Activated naive CD8-positive, alpha-beta T cell treated with anti-CD3 and anti-CD28 coated beads, Interleukin-2, amount 10 ng/mL, durations not matched to agents 7 days and 5 days (primary cell): ENCODE results near the gene ZNF618. TPM values are rescaled to one million over a fixed set of nuclear protein-coding genes. Genes with fewer than 3 reads are reported as not detected.
"Not testable (repeated sequence)": the region's sequence is repeated elsewhere in the genome, so short reads cannot be mapped to it uniquely, and the experiment has no call there.

ENCODE experiments used
- ATAC-seq: fragments of 150-1000 bp; cut with Tn5 transposase; one replicate; pipeline ENCODE4 v1.10.0; 2021; ENCODE audit warnings: low read depth, moderate library complexity
- POLR2A ChIA-PET: fragments of 350-600 bp; sonication (Branson Sonifier 250); formaldehyde crosslinking; loops from one replicate; lab custom pipeline; 2021; ENCODE audit warnings: antibody characterized with exemption; lab: Charles Lee
- DNase-seq: peaks from one replicate; pipeline ENCODE4 v3.0.0; 2021
- H3K27ac Mint-ChIP-seq: one replicate; pipeline ENCODE4 v1.8.0; 2022; ENCODE audit warnings: mild to moderate bottlenecking, mixed read lengths
- H3K27me3 Mint-ChIP-seq: one replicate; pipeline ENCODE4 v1.8.0; 2022; ENCODE audit warnings: mild to moderate bottlenecking, moderate library complexity, mixed read lengths
- H3K36me3 Mint-ChIP-seq: one replicate; pipeline ENCODE4 v1.8.0; 2021; ENCODE audit warnings: mild to moderate bottlenecking, mixed read lengths
- H3K4me1 Mint-ChIP-seq: one replicate; pipeline ENCODE4 v1.8.0; 2021; ENCODE audit warnings: mixed read lengths
- H3K4me3 Mint-ChIP-seq: one replicate; pipeline ENCODE4 v1.8.0; 2022; ENCODE audit warnings: mild to moderate bottlenecking, moderate library complexity, mixed read lengths
- H3K9me3 Mint-ChIP-seq: one replicate; pipeline ENCODE4 v1.8.0; 2021; ENCODE audit warnings: mixed read lengths
- total RNA-seq, 2 experiments: library from RNA; stranded (reverse); gene quantifications; one replicate each; pipeline ENCODE4 v1.2.3, GENCODE V29; 2021

Gene ZNF618
- total RNA-seq, 2 experiments from 2014 or later = 0.60 to 0.75 TPM

DNA sequence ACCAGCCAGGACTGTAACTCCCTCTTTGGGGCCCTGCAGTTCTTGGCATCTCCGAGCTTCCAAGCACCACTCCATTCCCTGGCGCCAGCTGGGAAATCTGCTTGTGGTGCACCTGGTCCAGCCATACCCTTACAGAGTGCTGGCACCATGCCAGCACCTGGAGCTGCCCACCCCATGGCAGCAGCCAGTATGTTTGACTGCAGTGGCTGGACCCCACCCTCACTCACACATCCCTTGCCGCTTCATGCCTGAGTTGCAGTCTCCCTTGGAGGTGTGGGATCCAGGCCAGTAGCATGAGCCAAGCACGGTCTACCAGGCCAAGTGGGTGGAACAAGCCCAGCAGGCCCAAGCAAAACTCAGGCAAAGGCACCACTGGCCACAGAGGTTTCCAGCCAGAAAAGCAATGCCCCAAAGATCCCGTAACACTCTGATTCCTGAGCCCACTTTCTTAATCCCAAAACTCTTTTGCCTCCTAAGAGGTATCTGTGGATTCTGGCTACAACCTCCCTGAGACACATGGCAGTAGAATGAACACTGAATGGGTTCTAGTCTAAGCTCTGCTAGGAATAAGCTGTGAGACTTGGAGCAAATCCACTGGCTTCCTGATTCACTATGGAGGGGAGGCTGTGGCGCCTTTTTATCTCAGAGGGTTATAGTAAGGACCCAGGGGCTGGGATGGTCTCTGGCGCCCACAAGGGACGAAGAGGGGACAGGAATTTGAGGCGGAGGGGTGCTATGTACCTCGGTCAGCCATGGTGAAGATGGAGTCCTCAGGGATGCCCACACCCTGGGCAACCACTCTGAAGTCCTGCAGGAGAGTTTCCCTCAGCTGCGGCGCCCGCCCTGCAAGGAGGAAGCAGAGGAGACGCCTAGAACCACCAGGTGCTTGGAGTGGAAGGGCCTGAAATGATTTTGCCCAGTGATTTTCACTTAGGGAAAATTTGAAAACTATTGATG is 196.4 kb downstream of the ZNF618 start:
- ATAC-seq = no peak
- H3K36me3 Mint-ChIP-seq = no peaks in the 10 kb centered on the region

DNA sequence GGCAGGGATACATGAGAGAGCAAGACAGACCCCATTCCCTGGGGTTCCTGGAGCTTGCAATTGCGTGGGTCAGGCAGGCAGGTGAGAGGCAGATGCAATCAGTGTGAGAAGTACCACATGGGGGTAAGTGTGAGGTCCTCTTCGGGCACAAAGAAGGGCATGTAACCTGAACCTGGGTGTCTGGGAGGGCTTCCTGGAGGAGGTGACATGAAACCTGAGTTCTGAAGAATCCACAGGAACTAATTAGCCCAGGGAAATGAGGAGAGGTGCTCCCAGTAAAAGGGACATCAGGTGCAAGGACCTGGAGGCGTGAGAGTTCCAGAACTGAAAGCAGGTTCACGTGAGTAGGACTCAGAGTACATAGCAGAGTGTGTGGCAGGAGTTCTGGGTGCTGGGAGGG is 199.5 kb downstream of the ZNF618 start:
- Mint-ChIP-seq H3K4me1 (peaks cover 2% of the 10 kb centered on the region), H3K9me3 (no peaks in the 10 kb centered on the region), H3K4me3 (no peak overlapping the region), H3K36me3 (no peaks in the 10 kb centered on the region), H3K27ac (peak overlapping the region; percentile 39), H3K27me3 (peaks cover 12% of the 10 kb centered on the region)
- ATAC-seq (no peak), DNase-seq (no peak)
- POLR2A ChIA-PET = no interaction called here

More for the DNA sequence above, 196.4 kb downstream of the ZNF618 start:
- no peak for DNase-seq
- H3K9me3 Mint-ChIP-seq = no peaks in the 10 kb centered on the region
- H3K27ac Mint-ChIP-seq = no peak overlapping the region
- no peak overlapping the region for H3K4me3 Mint-ChIP-seq
- POLR2A ChIA-PET = interaction anchor here (0.7 kb wide), 1 partner anchor 242 kb away, joined by 7 read pairs; no protein-coding TSS in a partner anchor
- peaks cover 2% of the 10 kb centered on the region for H3K4me1 Mint-ChIP-seq
- peaks cover 12% of the 10 kb centered on the region for H3K27me3 Mint-ChIP-seq

DNA sequence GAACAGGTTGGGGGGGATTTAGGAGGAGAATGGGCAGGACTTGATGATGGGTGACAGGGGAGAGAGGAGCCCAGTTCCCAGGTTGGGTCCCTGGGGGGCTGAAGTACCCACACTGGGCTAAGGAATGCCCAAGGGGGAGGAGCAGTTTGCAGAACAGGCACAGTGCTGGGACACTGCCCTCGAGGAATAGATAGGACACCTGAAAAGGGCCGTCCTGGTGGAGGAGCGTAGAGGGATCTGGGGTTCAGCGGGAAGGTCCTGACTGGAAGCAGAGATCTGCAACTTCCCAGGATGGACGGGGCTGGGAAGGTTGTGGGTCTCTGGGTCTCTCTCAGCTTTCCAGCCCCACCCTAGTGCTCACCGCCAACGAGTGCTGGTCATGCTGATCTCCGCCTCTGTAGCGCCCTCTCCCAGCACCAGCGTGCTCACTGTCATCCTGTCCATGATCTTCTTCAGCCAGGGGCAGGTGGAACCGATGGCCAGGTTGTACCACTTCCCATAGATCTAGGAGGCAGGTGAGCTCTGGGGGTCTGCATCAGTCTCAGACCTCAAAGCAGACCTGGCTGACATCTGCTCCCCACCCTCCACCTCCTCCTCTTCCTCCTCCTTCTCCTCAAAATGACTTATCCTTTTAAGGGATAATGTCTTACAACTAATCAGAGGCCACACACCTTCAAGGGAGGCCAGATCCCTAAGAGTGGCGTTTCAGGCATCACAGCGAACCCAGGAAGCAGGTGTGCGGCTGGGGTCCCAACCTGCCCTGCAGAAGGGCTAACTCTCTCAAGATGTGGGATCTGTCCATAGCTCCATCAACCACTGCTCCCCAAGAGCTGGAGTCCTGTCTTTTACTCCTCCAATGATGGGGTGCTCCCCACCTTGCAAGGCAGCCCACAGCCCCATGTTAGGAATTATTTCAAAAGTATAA is 200.4 kb downstream of the ZNF618 start:
- Mint-ChIP-seq H3K4me3 (no peak overlapping the region), H3K27me3 (peaks cover 12% of the 10 kb centered on the region), H3K36me3 (no peaks in the 10 kb centered on the region), H3K27ac (no peak overlapping the region), H3K4me1 (peaks cover 2% of the 10 kb centered on the region), H3K9me3 (no peaks in the 10 kb centered on the region)
- ATAC-seq (no peak), DNase-seq (no peak)
- POLR2A ChIA-PET = no interaction called here

DNA sequence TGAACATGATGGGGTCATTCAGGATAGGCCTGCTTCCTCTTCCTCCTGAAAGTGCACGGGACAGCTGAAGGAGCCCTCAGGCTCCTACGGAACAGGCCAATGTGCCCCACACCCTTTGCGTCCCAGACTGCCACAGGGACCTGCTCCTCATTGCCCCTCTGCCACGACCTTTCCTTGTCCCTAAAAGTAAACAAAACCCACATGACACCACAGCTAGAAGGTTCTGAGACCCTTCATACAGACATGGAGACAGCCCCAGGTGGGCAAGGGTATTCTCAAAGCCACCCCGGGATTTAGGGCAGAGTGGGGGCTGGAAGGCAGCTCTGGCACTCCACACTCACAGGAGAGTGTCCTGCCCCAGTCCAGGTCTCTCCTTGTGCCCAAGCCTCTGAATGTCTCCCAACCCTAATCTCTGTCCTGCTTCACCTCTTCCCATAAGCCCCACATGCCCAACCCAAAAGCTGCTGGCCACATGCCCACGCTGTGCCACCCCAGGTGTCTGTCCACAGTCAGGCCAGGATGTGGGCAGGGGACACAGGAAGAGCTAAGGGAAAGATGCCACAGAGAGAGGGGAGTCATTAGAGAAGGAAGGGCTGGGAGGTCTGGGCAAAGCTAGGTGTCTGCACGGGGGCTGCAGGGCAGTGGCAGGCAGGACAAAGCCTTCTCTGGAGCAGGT is 201.2 kb downstream of the ZNF618 start:
- peaks cover 12% of the 10 kb centered on the region for H3K27me3 Mint-ChIP-seq
- no peaks in the 10 kb centered on the region for H3K36me3 Mint-ChIP-seq
- H3K4me1 Mint-ChIP-seq = peaks cover 2% of the 10 kb centered on the region
- no peaks in the 10 kb centered on the region for H3K9me3 Mint-ChIP-seq
- DNase-seq (no peak), ATAC-seq (no peak)
- H3K27ac Mint-ChIP-seq = no peak overlapping the region
- POLR2A ChIA-PET = no interaction called here
- H3K4me3 Mint-ChIP-seq = no peak overlapping the region

DNA sequence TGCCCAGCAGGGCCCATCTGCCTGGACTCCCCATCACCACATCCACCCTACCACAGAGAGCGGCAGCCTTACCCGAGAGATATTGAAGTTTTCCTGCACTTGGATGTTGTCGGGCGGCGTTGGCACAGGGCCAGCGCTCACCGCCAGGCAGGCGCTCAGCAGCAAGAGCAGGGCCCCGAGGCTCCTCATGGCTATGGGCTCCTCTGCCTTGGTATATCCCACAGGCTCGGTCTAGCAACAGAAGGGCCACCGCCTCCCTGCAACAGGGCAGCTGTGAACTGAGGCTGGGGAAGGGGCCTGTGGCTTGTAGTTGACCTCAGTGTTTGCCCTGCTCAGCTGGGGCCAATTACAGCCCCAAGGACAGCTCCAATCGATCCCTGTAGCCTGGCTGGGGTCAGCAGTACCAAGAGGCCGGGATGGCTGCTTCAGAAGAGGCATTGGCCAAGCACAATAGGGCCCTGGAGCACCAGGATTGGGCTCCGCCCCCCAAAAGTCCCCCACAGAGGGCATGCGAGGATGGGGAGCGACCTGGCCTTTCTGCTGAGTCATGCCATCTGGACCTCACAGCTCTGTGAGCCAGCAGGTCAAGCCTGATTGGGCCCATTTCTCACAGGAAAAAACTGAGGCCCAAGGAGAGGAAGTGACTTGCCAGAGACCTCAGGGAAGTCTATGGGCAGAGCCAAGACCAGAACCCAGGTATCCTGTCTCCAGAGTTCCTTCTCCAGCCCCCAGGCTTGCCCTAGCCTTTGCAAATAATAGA is 202.1 kb downstream of the ZNF618 start, which contains the start of gene AMBP:
Gene AMBP, minus strand, starts transcription at position 280 of the 760 bp plus-strand sequence. Its CDS starts 91 bp downstream, at position 189.
- Mint-ChIP-seq H3K27me3 (peaks cover 10% of the 10 kb centered on the region), H3K36me3 (no peaks in the 10 kb centered on the region), H3K9me3 (no peaks in the 10 kb centered on the region), H3K4me3 (no peak within 1 kb of the TSS), H3K4me1 (peaks cover 2% of the 10 kb centered on the region), H3K27ac (no peak within 1 kb of the TSS)
- ATAC-seq (no peak), DNase-seq (no peak)
- POLR2A ChIA-PET = no interaction called here

DNA sequence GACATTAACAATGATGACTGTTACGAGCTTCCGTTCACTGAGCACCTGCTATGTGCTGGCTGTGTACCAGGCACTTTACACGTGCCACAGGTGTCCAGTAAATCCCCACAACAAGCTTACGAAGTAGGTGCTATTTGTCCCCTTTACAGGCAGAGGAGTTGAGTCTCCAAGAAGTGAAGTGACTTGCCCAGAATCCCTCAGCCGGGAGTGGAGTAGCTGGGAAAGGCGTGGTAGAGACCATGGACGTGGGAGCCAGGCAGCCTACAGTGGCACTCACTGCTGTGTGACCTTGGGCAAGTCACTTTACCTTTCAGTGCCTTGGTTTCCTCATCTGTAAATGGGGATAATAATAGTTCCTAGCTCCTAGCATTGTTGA is 202.7 kb downstream of the ZNF618 start:
- Mint-ChIP-seq H3K27me3 (peaks cover 10% of the 10 kb centered on the region), H3K36me3 (no peaks in the 10 kb centered on the region), H3K4me1 (peaks cover 2% of the 10 kb centered on the region), H3K9me3 (no peaks in the 10 kb centered on the region), H3K27ac (no peak overlapping the region), H3K4me3 (no peak overlapping the region)
- ATAC-seq = no peak
- POLR2A ChIA-PET = no interaction called here
- DNase-seq = no peak

DNA sequence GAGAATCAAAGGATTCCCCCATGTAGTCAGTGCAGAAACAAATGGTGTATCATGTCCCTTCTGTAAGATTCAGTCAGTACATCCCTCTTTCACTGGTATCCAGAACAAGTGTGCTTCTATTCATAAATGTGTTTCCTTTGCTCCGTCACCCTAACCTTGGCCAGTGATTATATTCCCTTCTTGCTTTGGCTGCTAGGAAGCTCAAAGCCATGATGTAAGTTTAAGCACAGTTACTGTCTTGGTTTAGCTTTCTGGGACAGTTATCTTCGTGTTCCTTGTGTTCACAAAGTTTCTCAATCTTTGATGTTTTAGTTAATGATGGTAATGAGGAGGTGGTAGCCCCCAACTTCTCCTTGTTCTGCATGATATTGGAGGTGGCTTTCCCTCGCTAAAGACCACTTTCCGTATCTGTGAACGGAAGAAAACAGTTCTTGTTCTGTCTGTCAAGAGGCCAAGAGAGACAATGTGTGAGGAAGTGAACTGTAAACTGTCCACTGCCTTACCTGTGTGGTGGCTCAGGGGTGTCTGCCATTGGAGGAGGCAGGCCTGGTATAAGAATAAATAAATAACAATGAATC is 204.2 kb downstream of the ZNF618 start:
- H3K9me3 Mint-ChIP-seq = no peaks in the 10 kb centered on the region
- POLR2A ChIA-PET = no interaction called here

DNA sequence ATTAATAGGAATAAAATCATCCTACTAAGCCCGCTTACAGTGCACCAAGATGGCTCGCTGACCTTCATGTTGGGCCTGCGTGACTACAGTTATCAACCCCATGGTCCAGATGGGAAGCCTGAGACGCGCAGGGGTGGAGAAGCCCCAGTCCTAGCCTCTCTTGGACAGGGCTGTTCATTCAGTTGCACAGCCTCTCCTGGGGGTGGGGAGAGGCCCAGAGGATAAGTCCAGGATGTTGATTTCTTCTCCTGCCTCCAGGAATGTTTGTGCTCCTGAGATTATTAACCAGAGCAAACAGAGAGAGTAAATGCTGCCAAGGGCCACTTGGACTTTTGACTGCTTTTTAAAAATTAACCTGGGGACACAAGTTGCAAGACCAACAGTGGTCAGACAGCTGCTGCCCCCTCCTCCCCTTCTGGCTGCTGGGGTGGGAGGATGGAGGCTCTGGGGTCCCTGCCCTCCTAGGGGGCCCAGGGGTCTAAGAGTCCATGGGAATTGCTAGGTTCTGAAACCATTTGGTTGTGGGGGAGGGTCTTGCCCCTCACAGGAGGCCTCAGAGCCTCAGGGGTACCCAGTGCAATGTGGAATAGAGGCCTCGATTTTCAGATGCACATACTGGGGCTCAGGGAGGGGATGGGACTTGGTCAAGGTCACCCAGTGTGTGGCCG is 204.8 kb downstream of the ZNF618 start:
- H3K4me1 Mint-ChIP-seq = no peaks in the 10 kb centered on the region
- no peak overlapping the region for H3K4me3 Mint-ChIP-seq
- no peak overlapping the region for H3K27ac Mint-ChIP-seq
- H3K36me3 Mint-ChIP-seq = no peaks in the 10 kb centered on the region
- peaks cover 1% of the 10 kb centered on the region for H3K27me3 Mint-ChIP-seq
- POLR2A ChIA-PET = no interaction called here
- ATAC-seq (no peak), DNase-seq (no peak)
- H3K9me3 Mint-ChIP-seq = no peaks in the 10 kb centered on the region

More for the DNA sequence above, 204.2 kb downstream of the ZNF618 start:
- ATAC-seq (no peak), DNase-seq (no peak)
- H3K36me3 Mint-ChIP-seq = no peaks in the 10 kb centered on the region
- H3K27me3 Mint-ChIP-seq = peaks cover 5% of the 10 kb centered on the region
- no peak overlapping the region for H3K27ac Mint-ChIP-seq
- peaks cover 2% of the 10 kb centered on the region for H3K4me1 Mint-ChIP-seq
- no peak overlapping the region for H3K4me3 Mint-ChIP-seq

DNA sequence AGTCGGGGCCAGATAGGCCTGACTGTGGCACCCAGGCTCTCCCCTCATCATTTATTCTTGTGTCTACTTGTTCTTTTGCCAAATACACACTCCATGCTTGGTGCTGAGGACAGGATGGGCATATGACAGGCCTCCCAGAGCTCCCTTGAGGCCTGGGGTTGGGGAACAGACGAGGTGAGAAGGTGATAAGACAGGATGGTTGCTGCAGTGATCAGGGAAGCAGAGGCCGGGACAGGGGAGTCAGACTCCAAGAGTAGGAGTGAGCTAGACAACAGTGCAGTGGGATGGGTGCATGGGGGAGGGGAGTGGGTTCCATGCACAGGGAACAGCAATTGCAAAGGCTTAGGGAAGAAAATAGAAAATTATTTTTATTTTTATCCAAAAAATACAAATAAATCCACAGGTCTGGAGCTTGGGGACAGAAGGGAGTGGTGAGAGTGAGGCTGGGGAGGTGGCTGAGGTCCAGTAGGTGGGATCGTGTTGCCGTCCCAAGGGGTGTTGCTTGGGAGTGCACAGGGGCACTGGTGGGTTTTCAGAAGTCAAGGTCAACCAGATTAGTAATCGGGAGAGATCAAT is 205.4 kb downstream of the ZNF618 start:
- Mint-ChIP-seq H3K36me3 (no peaks in the 10 kb centered on the region), H3K4me1 (no peaks in the 10 kb centered on the region), H3K27ac (no peak overlapping the region), H3K4me3 (no peak overlapping the region), H3K27me3 (no peaks in the 10 kb centered on the region), H3K9me3 (no peaks in the 10 kb centered on the region)
- no peak for ATAC-seq
- no peak for DNase-seq
- POLR2A ChIA-PET = no interaction called here

DNA sequence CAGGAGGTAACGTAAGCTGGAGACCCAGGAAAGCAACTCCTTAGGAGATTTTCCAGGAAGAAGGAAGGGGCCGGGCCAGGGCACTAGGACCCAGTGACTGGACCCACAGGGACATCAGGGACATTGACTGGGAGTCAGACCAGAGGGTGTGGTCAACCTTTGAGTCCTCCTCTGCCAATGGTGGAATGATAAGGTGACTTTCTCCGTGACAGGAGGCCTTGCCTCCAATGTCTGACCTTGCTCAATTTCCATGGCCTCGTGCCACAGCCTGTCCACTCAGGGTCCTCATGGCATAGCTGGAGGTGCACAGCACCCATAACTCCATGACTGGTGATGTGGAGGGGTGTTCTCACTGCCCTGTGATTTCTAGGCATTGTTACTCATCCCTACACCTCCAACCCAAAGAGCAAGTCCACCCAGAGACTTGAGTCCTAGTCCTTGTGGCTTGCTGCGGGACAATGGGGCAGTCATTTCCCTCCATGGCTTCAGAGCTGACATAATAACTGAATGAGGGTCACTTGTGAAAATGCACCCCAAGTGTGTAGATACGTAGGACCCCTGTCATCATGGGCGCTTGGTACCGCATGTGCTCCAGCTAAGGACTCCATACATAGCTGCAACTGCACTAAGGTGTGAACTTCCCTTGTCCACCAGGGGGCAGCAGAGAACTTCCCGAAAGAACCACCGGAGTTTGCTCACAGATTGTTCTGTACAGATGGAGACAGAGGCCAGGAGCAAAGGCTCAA is 206.1 kb downstream of the ZNF618 start:
- POLR2A ChIA-PET = interaction anchor here (0.6 kb wide), 1 partner anchor 220 kb away, joined by 3 read pairs; no protein-coding TSS in a partner anchor
- DNase-seq (peak; percentile 70), ATAC-seq (peak; percentile 87)
- Mint-ChIP-seq H3K27ac (no peak overlapping the region), H3K4me1 (no peaks in the 10 kb centered on the region), H3K27me3 (no peaks in the 10 kb centered on the region), H3K4me3 (no peak overlapping the region), H3K36me3 (no peaks in the 10 kb centered on the region), H3K9me3 (no peaks in the 10 kb centered on the region)

DNA sequence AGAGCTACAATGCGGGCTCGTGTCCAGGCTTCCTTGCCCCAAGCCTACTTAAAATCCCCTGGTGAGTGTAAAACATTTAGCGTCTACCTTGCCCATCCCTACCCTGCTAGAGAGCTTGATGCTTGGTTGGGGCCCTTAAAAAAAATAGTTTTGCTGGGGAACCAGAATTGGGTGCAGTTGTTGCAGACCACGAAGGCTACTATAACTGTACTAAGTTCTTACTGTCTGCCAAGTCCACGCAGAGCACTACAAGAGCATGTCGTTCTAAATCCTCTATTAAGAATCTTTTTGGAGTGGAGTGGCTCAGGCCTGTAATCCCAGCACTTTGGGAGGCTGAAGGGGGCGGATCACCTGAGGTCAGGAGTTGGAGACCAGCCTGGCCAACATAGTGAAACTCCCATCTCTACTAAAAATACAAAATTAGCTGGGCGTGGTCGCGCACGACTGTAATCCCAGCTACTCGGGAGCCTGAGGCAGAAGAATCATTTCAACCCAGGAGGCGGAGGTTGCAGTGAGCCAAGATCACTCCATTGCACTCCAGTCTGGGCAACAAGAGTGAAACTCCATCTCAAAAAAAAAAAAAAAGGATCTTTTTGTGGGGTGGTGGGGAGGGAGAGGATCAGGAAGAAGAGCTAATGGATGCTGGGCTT is 206.8 kb downstream of the ZNF618 start:
- DNase-seq, H3K27me3 Mint-ChIP-seq, POLR2A ChIA-PET, H3K36me3 Mint-ChIP-seq, H3K9me3 Mint-ChIP-seq, H3K4me3 Mint-ChIP-seq, ATAC-seq, H3K27ac Mint-ChIP-seq, H3K4me1 Mint-ChIP-seq: not testable (repeated sequence)
